GM19099 (cell line): ENCODE measurements around the gene CLEC16A.

Experiments
- POLR2A ChIP-seq: IDR thresholded peaks from 3 replicates; pipeline ENCODE4 v1.6.1; 2011; ENCODE audit warnings: low read depth; ENCODE audit not compliant: insufficient read length; ENCODE audit errors: extremely low read depth

Gene CLEC16A

GRCh38 chr16:11159282-11159681, 214.9 kb downstream of the CLEC16A start:
- TF ChIP-seq POLR2A: no peak

DNA sequence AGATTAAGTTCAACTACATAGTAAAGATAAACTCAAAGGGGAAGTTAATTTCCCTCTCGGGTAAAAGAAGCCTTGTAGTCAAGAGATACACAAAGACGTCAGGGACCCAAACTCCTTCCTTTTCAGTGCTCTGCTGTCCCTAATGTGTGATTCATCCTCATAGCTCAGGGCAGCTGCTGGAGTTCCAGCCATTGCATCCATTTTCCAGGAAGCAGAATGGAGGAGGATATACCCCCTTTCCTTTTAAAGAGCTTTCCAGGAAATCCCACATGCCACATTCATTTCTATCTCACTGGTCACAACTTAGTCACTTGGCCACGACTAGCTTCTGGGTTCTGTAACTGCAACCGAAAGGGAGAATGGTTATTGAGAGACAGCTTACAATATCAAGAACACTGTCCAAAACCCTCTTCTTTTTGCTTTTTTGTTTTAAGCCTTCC, 216.3 kb downstream of the CLEC16A start:
- TF ChIP-seq POLR2A: no peak

DNA sequence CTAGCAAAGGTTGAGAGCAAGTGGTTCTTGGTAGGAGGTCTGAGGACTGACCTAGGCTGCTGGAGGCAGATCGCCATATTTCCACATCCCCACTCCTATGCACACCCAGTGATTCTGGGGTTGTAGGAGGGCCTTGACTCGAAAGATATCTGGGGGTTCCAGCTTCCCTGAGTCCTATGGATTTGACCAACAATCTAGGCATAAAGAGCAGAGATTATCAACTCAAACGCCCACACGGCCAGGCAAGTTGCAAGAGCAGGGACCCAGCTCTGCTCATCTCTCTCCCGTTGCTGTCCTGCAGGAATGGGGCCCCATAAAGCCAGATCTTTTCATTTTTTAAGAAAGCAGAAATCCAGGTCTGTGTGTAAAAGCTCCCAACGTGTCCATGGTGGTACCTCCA, 217.1 kb downstream of the CLEC16A start:
- TF ChIP-seq POLR2A: no peak

DNA sequence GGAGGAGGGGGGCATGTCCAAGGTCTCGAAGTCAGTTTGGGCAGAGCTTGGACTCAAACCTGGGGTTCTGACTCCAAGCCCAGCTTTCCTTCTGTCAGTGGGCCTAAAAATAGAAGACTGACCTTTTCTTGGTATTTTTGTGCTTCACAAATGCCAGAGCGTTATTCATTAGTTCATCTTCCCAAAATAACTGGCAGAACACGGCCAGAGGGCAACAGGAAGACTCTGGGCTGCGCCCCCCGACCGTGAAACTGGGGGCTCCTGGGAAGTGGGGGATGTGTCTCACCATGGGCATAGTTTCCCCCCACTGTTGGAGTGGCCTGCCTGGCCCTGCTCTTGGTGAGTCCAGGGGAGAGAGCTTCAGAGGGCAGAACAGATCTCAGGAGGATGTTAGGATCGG, 217.6 kb downstream of the CLEC16A start:
- TF ChIP-seq POLR2A: no peak

DNA sequence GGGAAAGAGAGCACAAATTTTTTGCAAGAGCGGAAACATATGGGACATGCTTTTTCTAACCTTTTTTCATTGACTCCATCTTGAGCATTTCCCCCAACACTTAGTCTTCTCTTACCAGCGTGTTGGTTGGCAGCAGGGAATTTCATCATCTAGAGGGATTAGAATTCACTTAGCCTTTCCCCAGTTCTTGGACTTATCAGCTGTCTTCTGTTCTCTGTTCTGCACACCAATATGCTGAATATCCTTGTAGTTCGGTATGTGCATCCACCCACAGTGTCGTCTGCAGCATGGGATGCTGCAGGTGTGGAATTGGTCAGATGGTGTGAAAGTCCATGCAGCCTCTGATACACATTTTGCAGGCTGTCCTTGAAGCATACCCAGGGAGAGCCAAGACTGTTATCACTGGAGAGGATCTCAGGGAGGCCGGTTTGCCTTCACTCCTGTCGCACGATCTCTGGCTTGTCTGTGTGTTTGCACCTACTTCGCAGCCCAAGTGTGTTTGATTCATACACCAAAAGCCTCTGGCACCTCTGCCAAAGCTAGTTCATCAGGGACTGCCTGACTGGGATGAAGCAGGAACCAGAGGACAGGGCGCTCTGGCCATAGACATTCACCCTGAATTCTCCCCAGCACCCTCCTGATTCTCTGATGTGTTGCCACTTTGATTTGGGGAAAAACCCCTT, 218.4 kb downstream of the CLEC16A start:
- TF ChIP-seq POLR2A: no peak

- no peak for TF ChIP-seq POLR2A
These were observed 219.4 kb downstream of the CLEC16A start for GRCh38 chr16:11163761-11164261.

DNA sequence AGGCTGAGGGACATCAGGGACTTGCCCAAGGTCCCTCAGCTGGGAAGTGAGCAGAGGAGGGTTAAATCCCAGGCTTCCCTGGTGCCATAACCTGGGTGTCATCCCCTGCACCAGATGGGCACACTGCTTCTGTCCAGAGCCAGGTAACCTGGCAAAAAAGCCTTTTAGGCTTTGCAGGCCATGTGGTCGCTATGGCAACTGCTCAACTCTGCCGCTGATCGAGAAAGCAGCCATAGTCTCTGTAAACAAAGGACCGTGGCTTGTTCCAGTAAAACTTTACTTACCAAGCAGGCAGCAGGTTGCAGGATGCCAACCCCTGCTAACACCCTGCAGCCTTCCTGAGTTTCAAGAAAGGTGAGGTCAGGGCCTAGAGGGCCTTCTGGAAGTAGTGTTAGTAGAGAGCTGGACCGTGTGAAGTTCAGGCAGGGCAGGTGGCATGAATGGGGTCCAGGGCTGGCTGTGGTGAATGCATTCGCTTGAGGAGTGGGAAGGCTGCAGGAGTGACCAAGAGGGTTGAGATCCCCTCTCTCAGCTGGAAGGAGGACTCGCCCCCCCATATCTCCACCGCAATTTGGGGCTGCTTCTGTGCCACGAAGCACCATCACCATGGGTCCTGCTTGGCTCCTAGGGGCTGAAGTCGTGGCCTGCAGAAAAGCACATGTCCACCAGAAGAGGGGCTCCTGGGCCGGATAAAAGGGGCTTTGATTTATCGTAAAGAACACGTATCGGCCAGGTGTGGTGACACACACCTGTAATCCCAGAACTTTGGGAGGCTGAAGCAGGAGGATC, 220.3 kb downstream of the CLEC16A start:
- no peak for TF ChIP-seq POLR2A

GRCh38 chr16:11165349-11165748, 221.0 kb downstream of the CLEC16A start:
- TF ChIP-seq POLR2A: no peak

- no peak for TF ChIP-seq POLR2A
These were observed 221.7 kb downstream of the CLEC16A start for GRCh38 chr16:11165894-11166665.

DNA sequence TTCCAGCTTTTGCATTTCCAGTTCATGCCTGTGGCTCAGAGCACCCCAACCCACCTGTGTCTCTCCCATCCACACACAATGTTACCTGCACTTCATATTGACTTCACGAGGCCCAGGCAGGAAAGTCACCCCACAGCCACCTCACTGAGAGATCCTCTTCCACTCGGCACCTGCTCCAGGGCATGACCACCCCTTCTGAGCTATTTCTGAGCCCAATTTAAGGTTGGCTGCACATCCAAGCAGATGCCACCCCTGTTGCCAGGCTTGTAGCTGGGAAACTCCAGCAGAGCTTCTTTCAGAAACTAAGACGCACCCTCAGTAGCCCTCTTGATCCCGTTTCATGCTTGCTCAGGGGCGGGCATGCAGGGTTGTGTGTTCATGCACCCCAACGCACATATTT, 223.2 kb downstream of the CLEC16A start:
- no peak for TF ChIP-seq POLR2A

DNA sequence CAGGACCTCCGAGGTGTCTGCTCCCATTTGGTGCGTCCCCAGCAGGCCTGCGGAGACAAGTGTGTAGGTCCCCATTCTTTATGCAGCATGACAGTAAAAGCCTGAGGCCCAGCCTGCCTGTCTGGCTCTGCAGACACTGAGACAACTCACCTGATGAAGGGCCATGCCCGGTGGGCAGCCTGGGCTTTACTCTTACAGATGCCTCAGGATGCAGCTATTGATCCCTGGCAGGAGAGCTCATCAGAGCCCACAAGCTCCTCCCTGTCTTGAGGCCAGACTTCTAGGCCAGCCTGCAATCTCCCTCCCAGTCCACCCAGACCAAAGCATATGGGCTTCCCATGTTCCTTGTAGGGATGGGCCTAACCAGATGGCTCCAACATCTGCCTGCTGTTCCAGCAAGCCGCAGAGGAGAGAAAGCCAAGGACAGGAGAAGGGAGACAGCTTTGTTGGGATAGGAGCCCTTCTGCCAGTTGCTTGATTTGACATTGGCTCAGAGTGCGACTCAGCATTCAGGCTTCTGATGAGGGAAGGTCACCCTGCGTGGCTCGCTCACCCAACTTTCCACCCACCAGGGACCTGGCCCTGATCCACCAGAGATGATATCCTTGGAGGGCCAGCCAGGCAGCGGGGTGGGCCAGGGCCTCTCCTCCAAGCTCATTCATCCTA, 224.2 kb downstream of the CLEC16A start:
- no peak for TF ChIP-seq POLR2A

DNA sequence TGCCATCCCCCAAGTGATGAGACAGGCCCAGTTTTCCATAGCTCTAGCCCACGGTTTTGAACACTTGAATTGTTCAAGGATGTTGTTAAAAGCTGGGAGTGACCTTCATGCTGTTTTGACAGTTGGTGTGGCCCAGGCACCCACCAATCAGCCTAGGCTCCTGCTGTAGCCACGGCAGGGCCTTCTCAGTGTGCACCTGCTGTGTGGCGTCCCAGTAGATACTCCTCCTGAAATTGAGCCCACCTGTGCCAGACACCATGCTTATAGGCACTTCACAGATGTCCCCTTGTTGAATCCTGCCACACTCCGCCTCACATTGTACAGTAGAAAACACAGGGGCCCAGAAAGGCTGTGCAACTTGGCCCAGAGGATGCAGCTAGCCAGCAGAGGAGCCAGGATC, 225.3 kb downstream of the CLEC16A start:
- TF ChIP-seq POLR2A: no peak

GRCh38 chr16:11170201-11170600, 225.8 kb downstream of the CLEC16A start:
- TF ChIP-seq POLR2A: no peak

DNA sequence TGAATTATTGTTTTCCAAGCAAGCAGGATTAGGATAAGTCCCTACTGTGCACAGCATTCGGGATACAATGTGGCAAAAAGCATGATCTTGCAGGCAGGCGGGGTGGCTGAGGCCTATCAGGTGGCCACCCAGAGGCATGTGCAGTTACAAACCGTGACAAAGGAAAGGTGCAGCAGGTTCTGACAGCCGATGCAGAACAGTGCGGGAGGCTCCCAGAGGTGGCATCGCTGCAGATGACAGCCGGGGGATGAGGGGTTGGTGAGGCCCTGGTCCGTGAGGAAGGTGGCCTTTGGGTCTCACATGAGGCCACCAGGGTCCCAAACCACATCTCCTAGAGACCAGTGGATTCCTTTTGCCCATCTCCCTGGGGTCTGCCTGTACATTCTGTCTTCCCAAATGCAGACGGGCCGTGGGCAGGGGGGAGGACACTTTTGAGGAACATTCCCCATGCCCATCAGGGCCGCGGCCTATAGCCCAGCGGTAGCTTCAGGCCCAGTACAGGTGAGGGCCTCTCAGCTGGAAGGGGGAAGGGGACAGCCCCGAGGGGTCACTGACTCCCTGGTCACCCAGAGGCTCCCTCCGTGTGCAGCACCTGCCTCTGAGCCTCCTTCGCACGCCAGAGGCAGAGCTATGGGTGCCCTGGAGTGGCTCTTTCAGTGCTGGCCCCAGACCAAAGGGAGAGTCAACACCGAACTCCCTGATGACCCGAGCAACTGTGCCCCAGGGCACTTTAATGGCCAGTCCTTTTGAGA, 226.5 kb downstream of the CLEC16A start:
- TF ChIP-seq POLR2A: no peak

DNA sequence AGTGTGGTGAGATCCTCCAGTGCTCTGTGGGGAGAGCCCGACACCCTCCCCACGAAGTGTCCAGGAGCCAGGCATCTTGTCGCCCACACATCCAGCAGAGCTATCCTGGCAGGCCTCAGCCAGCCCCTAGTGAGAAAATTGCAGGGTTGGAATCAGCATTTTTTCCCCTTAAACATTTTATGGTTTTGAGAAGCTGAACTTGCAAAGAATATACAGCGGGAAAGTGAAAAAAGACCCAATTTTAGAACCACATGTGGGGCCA, 227.0 kb downstream of the CLEC16A start:
- no peak for TF ChIP-seq POLR2A

GRCh38 chr16:11171757-11172299, 227.5 kb downstream of the CLEC16A start:
- no peak for TF ChIP-seq POLR2A
